Liver (tissue), 9 donors: ENCODE data around the gene RND1. TPM values are rescaled to one million over a fixed set of nuclear protein-coding genes. Genes with fewer than 3 reads are reported as not detected.
A peak's percentile ranks its signal among the peaks of the same experiment; 100 is the strongest.

Experiments
- DNase-seq: peaks from one replicate; pipeline ENCODE4 v3.0.0-alpha.2; 2017; ENCODE audit warnings: low spot score
- H3K27ac ChIP-seq, 2 donors: one replicate each; pipeline ENCODE4 v1.7.0; 2013; ENCODE audit warnings: inconsistent platforms in 2 of 2, low read length in 2 of 2, control low read depth in 1 of 2, low read depth in 1 of 2, mild to moderate bottlenecking in 1 of 2
- H3K27me3 ChIP-seq, 4 donors: one replicate each; pipeline versions ENCODE4 v1.6.1 to v1.7.0; 2013; ENCODE audit warnings: low read length in 3 of 4, inconsistent platforms in 1 of 4, mild to moderate bottlenecking in 1 of 4, moderate library complexity in 1 of 4; ENCODE audit not compliant: control insufficient read depth in 4 of 4, insufficient read depth in 4 of 4
- H3K36me3 ChIP-seq, 4 donors: one replicate each; pipeline versions ENCODE4 v1.6.1 to v1.7.0; 2013; ENCODE audit warnings: low read length in 3 of 4, mild to moderate bottlenecking in 3 of 4, low read depth in 1 of 4, moderate library complexity in 1 of 4; ENCODE audit not compliant: control insufficient read depth in 4 of 4, insufficient read depth in 3 of 4
- H3K4me1 ChIP-seq, 4 donors: one replicate each; pipeline versions ENCODE4 v1.6.1 to v1.7.0; 2013; ENCODE audit warnings: low read length in 3 of 4, mild to moderate bottlenecking in 3 of 4, moderate library complexity in 1 of 4; ENCODE audit not compliant: control insufficient read depth in 4 of 4, insufficient read depth in 4 of 4
- H3K4me3 ChIP-seq, 3 donors: one replicate each; pipeline versions ENCODE4 v1.6.1 to v1.7.0; 2013; ENCODE audit warnings: low read length in 3 of 3, control low read depth in 1 of 3, low read depth in 1 of 3, mild to moderate bottlenecking in 1 of 3
- H3K9ac ChIP-seq, 2 donors: one replicate each; pipeline ENCODE4 v1.7.0; 2013; ENCODE audit warnings: low read length in 2 of 2, mild to moderate bottlenecking in 2 of 2, moderate library complexity in 2 of 2, control low read depth in 1 of 2, low read depth in 1 of 2
- H3K9me3 ChIP-seq, 4 donors: one replicate each; pipeline versions ENCODE4 v1.6.1 to v1.7.0; 2013; ENCODE audit warnings: low read length in 3 of 4; ENCODE audit not compliant: control insufficient read depth in 4 of 4
- ATF3 ChIP-seq: IDR thresholded peaks from 2 replicates; pipeline ENCODE4 v1.6.1; 2016; ENCODE audit warnings: antibody characterized with exemption
- CTCF ChIP-seq: fragments of 150-350 bp; IDR thresholded peaks from 2 replicates; pipeline ENCODE4 v1.5.1; 2017; ENCODE audit warnings: improper control_type of control experiment, low read depth, low read length; ENCODE audit not compliant: missing input control
- EGR1 ChIP-seq, 2 donors: IDR thresholded peaks; 2 replicates each; pipeline ENCODE4 v1.6.1; 2016 to 2018; ENCODE audit warnings: antibody characterized with exemption in 2 of 2, low read depth in 2 of 2
- FOXA1 ChIP-seq: IDR thresholded peaks from 2 replicates; pipeline ENCODE4 v1.6.1; 2016; ENCODE audit warnings: antibody characterized with exemption
- FOXA2 ChIP-seq: IDR thresholded peaks from 2 replicates; pipeline ENCODE4 v1.6.1; 2016; ENCODE audit warnings: antibody characterized with exemption
- GABPA ChIP-seq, 2 donors: IDR thresholded peaks in 1 of 2; conservative IDR thresholded peaks in 1 of 2; 2 replicates each; pipeline ENCODE4 v1.6.1; 2016; ENCODE audit warnings: antibody characterized with exemption in 2 of 2, mild to moderate bottlenecking in 1 of 2, moderate library complexity in 1 of 2
- HNF4A ChIP-seq, 2 donors: conservative IDR thresholded peaks; 2 replicates each; pipeline ENCODE4 v1.6.1; 2016; ENCODE audit warnings: antibody characterized with exemption in 2 of 2, mild to moderate bottlenecking in 2 of 2
- HNF4G ChIP-seq: IDR thresholded peaks from 2 replicates; pipeline ENCODE4 v1.6.1; 2016; ENCODE audit warnings: antibody characterized with exemption
- JUND ChIP-seq, 2 donors: IDR thresholded peaks; 2 replicates each; pipeline ENCODE4 v1.6.1; 2016; ENCODE audit warnings: antibody characterized with exemption in 2 of 2
- MAX ChIP-seq: IDR thresholded peaks from 2 replicates; pipeline ENCODE4 v1.6.1; 2016; ENCODE audit warnings: antibody characterized with exemption
- NR2F2 ChIP-seq: IDR thresholded peaks from 2 replicates; pipeline ENCODE4 v1.6.1; 2016; ENCODE audit warnings: antibody characterized with exemption
- RAD21 ChIP-seq, 2 donors: IDR thresholded peaks; 2 replicates each; pipeline ENCODE4 v1.6.1; 2016; ENCODE audit warnings: antibody characterized with exemption in 2 of 2, mild to moderate bottlenecking in 2 of 2
- REST ChIP-seq: IDR thresholded peaks from 2 replicates; pipeline ENCODE4 v1.6.1; 2016; ENCODE audit warnings: antibody characterized with exemption, mild to moderate bottlenecking
- RXRA ChIP-seq, 2 donors: IDR thresholded peaks; 2 replicates each; pipeline ENCODE4 v1.6.1; 2017 to 2018; ENCODE audit warnings: antibody characterized with exemption in 2 of 2, mild to moderate bottlenecking in 1 of 2
- SP1 ChIP-seq: IDR thresholded peaks from 2 replicates; pipeline ENCODE4 v1.6.1; 2018; ENCODE audit warnings: antibody characterized with exemption, mild to moderate bottlenecking
- TAF1 ChIP-seq: conservative IDR thresholded peaks from 2 replicates; pipeline ENCODE4 v1.6.1; 2016; ENCODE audit warnings: antibody characterized with exemption, mild to moderate bottlenecking
- YY1 ChIP-seq: IDR thresholded peaks from 2 replicates; pipeline ENCODE4 v1.6.1; 2016; ENCODE audit warnings: antibody characterized with exemption, mild to moderate bottlenecking
- ZBTB33 ChIP-seq: IDR thresholded peaks from 2 replicates; pipeline ENCODE4 v1.6.1; 2016; ENCODE audit warnings: antibody characterized with exemption
- WGBS: extraction: QIAGEN DNeasy Blood & Tissue Kit; methylation state at CpG from one replicate; pipeline ENCODE4 v1.1.7; 2013; 5-methylcytosine and 5-hydroxymethylcytosine counted together
- polyA plus RNA-seq, 2 donors: library from polyadenylated mRNA; stranded (reverse) in 1 of 2; unstranded in 1 of 2; fragments of 200-250 nt in 1 of 2; fragments of >200 nt in 1 of 2; fragmentation: Nextera tagmentation in 1 of 2; extraction: Ambion mirVana in 1 of 2; gene quantifications; one replicate each; pipeline versions ENCODE4 v1.2.1 to v1.2.3, GENCODE V29; 2013 to 2015
- total RNA-seq, 2 donors: library from RNA; depleted of rRNA; stranded (reverse); fragments of >200 nt; gene quantifications; one replicate each; pipeline ENCODE4 v1.2.3, GENCODE V29; 2014
- donor health status: healthy.
- donor health status: healthy.
- donor health status: healthy.
- donor health status: healthy.
- donor health status: healthy.

Gene RND1
- total and polyA plus RNA-seq, 4 donors: 7.7 to 16.5 (median 8.5) TPM

- H3K27me3 ChIP-seq: no peaks in the 10 kb centered on the region
- peak overlapping the region; percentile 90 to 94 for H3K27ac ChIP-seq
- WGBS: 55% methylated on average over 6 of the region's 6 CpGs
- H3K4me3 ChIP-seq: peak overlapping the region in 2 of 3 donors; percentile 63 to 72
- no peak for DNase-seq
- TF ChIP-seq MAX: no peak
- peak in 1 of 2 donors; percentile 27 for TF ChIP-seq JUND (IDR thresholded peaks at IDR 0.05)
- TF ChIP-seq HNF4G: no peak
- TF ChIP-seq ZBTB33: no peak
- TF ChIP-seq HNF4A (conservative IDR thresholded peaks at IDR 0.05): no peak
- no peak for TF ChIP-seq NR2F2
- TF ChIP-seq TAF1: no peak
- TF ChIP-seq FOXA2: no peak
- TF ChIP-seq CTCF: no peak
- no peak for TF ChIP-seq YY1
- no peak for TF ChIP-seq EGR1 (IDR thresholded peaks at IDR 0.05; ENCODE audit: low read depth in 2 of 2)
- no peak for TF ChIP-seq REST
- TF ChIP-seq SP1: peak; percentile 53
- TF ChIP-seq FOXA1: no peak
- TF ChIP-seq RAD21 (IDR thresholded peaks at IDR 0.05): no peak
- no peak for TF ChIP-seq RXRA (IDR thresholded peaks at IDR 0.05)
- no peak for TF ChIP-seq ATF3
- TF ChIP-seq GABPA (IDR thresholded peaks at IDR 0.05 in 1 of 2, conservative IDR thresholded peaks at IDR 0.05 in 1 of 2): peak in 1 of 2 donors; percentile 40
- no peaks in the 10 kb centered on the region for H3K9me3 ChIP-seq
- peak overlapping the region in 1 of 2 donors; percentile 70 for H3K9ac ChIP-seq
- H3K4me1 ChIP-seq: peaks cover 5 to 49% (median 22%) of the 10 kb centered on the region in 4 donors
- peaks cover 0 to 15% (median 11%) of the 10 kb centered on the region in 4 donors for H3K36me3 ChIP-seq
Measured at GRCh38 chr12:48866052-48866711, 512 bp upstream of the RND1 start.
